Measurements from ENCODE around the gene GOLGA7B. TPM values are rescaled to one million over a fixed set of nuclear protein-coding genes. Genes with fewer than 3 reads are reported as not detected.

GOLGA7B gene
- total RNA-seq, 1 donor from 2014 or later: 5.3 TPM

GRCh38 chr10:97867220-97867800 lies 17.7 kb downstream of the GOLGA7B start:
- intact Hi-C loops (cut with micrococcal nuclease): no loop called here

- intact Hi-C loops (cut with micrococcal nuclease): no loop called here
These were observed 18.6 kb downstream of the GOLGA7B start for GRCh38 chr10:97868134-97868685.

GRCh38 chr10:97869091-97870042 lies 19.7 kb downstream of the GOLGA7B start:
- intact Hi-C loops (cut with micrococcal nuclease): loop anchor here (1.0 kb wide), 5 partner anchors 20 to 160 kb away; partner anchors contain the start of gene GOLGA7B

GRCh38 chr10:97870990-97871389 lies 21.3 kb downstream of the GOLGA7B start:
- intact Hi-C loops (cut with micrococcal nuclease): no loop called here

GRCh38 chr10:97873569-97873968 lies 23.9 kb downstream of the GOLGA7B start:
- intact Hi-C loops (cut with micrococcal nuclease): no loop called here

- intact Hi-C loops (cut with micrococcal nuclease): no loop called here
These were observed 24.7 kb downstream of the GOLGA7B start for GRCh38 chr10:97874332-97874731.

GRCh38 chr10:97875391-97875790 lies 25.7 kb downstream of the GOLGA7B start:
- intact Hi-C loops (cut with micrococcal nuclease): no loop called here

GRCh38 chr10:97876402-97876801 lies 26.8 kb downstream of the GOLGA7B start:
- intact Hi-C loops (cut with micrococcal nuclease): no loop called here

GRCh38 chr10:97879241-97879640 lies 29.6 kb downstream of the GOLGA7B start:
- intact Hi-C loops (cut with micrococcal nuclease): no loop called here

- intact Hi-C loops (cut with micrococcal nuclease): no loop called here
These were observed 30.5 kb downstream of the GOLGA7B start for GRCh38 chr10:97880109-97880508.

GRCh38 chr10:97882142-97883091 lies 32.8 kb downstream of the GOLGA7B start:
- intact Hi-C loops (cut with micrococcal nuclease): no loop called here

- intact Hi-C loops (cut with micrococcal nuclease): no loop called here
These were observed 33.4 kb downstream of the GOLGA7B start for GRCh38 chr10:97883092-97883485.

- intact Hi-C loops (cut with micrococcal nuclease): no loop called here
These were observed 36.6 kb downstream of the GOLGA7B start for GRCh38 chr10:97886286-97886685.

- intact Hi-C loops (cut with micrococcal nuclease): no loop called here
These were observed 37.8 kb downstream of the GOLGA7B start for GRCh38 chr10:97887399-97887798.

GRCh38 chr10:97888134-97888533 lies 38.5 kb downstream of the GOLGA7B start:
- intact Hi-C loops (cut with micrococcal nuclease): no loop called here

- intact Hi-C loops (cut with micrococcal nuclease): no loop called here
These were observed 39.1 kb downstream of the GOLGA7B start for GRCh38 chr10:97888641-97889262.

- intact Hi-C loops (cut with micrococcal nuclease): no loop called here
These were observed 40.0 kb downstream of the GOLGA7B start for GRCh38 chr10:97889461-97890265.

- intact Hi-C loops (cut with micrococcal nuclease): no loop called here
These were observed 42.0 kb downstream of the GOLGA7B start for GRCh38 chr10:97891497-97892167.

GRCh38 chr10:97892506-97892905 lies 42.9 kb downstream of the GOLGA7B start:
- intact Hi-C loops (cut with micrococcal nuclease): no loop called here
